Measurements from ENCODE around the gene FAF2.

DNA sequence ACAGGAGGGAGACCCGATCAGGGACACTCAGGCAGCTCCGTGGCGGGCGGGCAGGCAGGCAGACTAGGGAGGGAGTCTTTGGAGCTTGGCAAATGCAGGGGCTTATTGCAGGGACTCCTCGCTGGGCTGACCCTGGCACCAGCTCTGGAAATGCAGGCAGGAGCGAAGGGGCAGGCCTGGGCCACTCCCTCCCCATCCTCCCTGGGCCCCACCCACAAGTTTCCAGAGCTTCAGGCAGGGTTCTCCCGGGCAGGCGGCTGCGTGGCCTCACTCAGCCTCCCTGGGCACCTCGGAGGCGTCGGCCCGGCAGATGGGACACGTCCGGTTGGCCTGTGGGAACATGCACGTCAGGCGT lies 80.6 kb downstream of the FAF2 start:
- no peak for TF ChIP-seq RFX5 (IDR thresholded peaks at IDR 0.05; ENCODE audit: low read depth, low read length)
- TF ChIP-seq, protein P1, sequence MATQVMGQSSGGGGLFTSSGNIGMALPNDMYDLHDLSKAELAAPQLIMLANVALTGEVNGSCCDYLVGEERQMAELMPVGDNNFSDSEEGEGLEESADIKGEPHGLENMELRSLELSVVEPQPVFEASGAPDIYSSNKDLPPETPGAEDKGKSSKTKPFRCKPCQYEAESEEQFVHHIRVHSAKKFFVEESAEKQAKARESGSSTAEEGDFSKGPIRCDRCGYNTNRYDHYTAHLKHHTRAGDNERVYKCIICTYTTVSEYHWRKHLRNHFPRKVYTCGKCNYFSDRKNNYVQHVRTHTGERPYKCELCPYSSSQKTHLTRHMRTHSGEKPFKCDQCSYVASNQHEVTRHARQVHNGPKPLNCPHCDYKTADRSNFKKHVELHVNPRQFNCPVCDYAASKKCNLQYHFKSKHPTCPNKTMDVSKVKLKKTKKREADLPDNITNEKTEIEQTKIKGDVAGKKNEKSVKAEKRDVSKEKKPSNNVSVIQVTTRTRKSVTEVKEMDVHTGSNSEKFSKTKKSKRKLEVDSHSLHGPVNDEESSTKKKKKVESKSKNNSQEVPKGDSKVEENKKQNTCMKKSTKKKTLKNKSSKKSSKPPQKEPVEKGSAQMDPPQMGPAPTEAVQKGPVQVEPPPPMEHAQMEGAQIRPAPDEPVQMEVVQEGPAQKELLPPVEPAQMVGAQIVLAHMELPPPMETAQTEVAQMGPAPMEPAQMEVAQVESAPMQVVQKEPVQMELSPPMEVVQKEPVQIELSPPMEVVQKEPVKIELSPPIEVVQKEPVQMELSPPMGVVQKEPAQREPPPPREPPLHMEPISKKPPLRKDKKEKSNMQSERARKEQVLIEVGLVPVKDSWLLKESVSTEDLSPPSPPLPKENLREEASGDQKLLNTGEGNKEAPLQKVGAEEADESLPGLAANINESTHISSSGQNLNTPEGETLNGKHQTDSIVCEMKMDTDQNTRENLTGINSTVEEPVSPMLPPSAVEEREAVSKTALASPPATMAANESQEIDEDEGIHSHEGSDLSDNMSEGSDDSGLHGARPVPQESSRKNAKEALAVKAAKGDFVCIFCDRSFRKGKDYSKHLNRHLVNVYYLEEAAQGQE (IDR thresholded peaks at IDR 0.05; ENCODE audit: low read depth, low read length) = no peak
- TF ChIP-seq EZH2 (IDR thresholded peaks at IDR 0.05; ENCODE audit: borderline replicate concordance, control insufficient read depth, low read depth, low read length) = no peak
- TF ChIP-seq CBX3 (IDR thresholded peaks at IDR 0.05; ENCODE audit: borderline replicate concordance, low read depth) = no peak
- no peak for TF ChIP-seq EP300 (IDR thresholded peaks at IDR 0.05; ENCODE audit: borderline replicate concordance in 1 of 2, control insufficient read depth in 1 of 2, low read depth in 2 of 2, low read length in 2 of 2)

Measured in GM12878 (cell line).